HepG2 (cell line): ENCODE results near the gene PLA2G4B.

Experiments used
- SP1 ChIP-seq, 2 experiments: fragments of 450-650 bp in 1 of 2; sonication (generic) in 1 of 2; formaldehyde crosslinking in 1 of 2; IDR thresholded peaks; 2 replicates each; pipeline versions ENCODE4 v1.4.0 to v1.6.1; 2016 to 2020; ENCODE audit warnings: missing genetic modification reagents in 1 of 2
- ZNF7 ChIP-seq: IDR thresholded peaks from 2 replicates; pipeline ENCODE4 v1.6.1; 2016; ENCODE audit warnings: missing biosample characterization, missing genetic modification reagents
- TF ChIP-seq, protein P1 (sequence below): sonication (generic); formaldehyde crosslinking; IDR thresholded peaks from 2 replicates; pipeline ENCODE4 v1.5.0; 2020; ENCODE audit warnings: mild to moderate bottlenecking, missing genetic modification reagents, moderate library complexity
- TF ChIP-seq, protein P2 (sequence below): IDR thresholded peaks from 2 replicates; pipeline ENCODE4 v1.6.1; 2016; ENCODE audit warnings: mild to moderate bottlenecking

DNA sequence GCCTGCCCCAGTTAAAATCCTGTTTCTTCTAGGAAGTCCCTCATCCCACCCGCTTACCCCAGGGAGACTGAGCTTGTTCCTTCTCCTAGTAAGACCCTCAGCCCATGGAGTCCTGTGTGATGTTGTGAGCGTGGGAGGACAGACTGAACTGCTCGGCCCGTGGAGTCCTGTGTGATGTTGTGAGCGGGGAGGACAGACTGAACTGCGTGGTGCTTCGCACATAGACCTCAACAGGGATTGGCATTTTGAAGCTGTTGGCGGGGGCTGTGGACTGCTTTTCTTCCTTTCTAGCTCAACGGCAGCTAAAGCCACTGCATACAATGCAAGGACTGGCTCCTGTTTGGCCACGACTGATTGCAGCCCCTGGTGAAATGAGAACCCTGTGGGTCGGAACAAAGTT is 56.8 kb downstream of the PLA2G4B start:
- TF ChIP-seq, protein P1, sequence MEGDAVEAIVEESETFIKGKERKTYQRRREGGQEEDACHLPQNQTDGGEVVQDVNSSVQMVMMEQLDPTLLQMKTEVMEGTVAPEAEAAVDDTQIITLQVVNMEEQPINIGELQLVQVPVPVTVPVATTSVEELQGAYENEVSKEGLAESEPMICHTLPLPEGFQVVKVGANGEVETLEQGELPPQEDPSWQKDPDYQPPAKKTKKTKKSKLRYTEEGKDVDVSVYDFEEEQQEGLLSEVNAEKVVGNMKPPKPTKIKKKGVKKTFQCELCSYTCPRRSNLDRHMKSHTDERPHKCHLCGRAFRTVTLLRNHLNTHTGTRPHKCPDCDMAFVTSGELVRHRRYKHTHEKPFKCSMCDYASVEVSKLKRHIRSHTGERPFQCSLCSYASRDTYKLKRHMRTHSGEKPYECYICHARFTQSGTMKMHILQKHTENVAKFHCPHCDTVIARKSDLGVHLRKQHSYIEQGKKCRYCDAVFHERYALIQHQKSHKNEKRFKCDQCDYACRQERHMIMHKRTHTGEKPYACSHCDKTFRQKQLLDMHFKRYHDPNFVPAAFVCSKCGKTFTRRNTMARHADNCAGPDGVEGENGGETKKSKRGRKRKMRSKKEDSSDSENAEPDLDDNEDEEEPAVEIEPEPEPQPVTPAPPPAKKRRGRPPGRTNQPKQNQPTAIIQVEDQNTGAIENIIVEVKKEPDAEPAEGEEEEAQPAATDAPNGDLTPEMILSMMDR (CRISPR knock-in tag) = no peak
- TF ChIP-seq, protein P2, sequence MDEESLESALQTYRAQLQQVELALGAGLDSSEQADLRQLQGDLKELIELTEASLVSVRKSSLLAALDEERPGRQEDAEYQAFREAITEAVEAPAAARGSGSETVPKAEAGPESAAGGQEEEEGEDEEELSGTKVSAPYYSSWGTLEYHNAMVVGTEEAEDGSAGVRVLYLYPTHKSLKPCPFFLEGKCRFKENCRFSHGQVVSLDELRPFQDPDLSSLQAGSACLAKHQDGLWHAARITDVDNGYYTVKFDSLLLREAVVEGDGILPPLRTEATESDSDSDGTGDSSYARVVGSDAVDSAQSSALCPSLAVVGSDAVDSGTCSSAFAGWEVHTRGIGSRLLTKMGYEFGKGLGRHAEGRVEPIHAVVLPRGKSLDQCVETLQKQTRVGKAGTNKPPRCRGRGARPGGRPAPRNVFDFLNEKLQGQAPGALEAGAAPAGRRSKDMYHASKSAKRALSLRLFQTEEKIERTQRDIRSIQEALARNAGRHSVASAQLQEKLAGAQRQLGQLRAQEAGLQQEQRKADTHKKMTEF = no peak
- no peak for TF ChIP-seq SP1 (IDR thresholded peaks at IDR 0.05)
- no peak for TF ChIP-seq SP1 (CRISPR knock-in tag; IDR thresholded peaks at IDR 0.05)
- no peak for TF ChIP-seq ZNF7 (CRISPR knock-in tag)
